Glomerular visceral epithelial cell (primary cell): ENCODE data around the gene BEND5.

ENCODE experiments used
- DNase-seq: peaks from one replicate; pipeline ENCODE4 v3.0.0-alpha.2; 2016; ENCODE audit errors: extremely low spot score

Gene BEND5

DNA sequence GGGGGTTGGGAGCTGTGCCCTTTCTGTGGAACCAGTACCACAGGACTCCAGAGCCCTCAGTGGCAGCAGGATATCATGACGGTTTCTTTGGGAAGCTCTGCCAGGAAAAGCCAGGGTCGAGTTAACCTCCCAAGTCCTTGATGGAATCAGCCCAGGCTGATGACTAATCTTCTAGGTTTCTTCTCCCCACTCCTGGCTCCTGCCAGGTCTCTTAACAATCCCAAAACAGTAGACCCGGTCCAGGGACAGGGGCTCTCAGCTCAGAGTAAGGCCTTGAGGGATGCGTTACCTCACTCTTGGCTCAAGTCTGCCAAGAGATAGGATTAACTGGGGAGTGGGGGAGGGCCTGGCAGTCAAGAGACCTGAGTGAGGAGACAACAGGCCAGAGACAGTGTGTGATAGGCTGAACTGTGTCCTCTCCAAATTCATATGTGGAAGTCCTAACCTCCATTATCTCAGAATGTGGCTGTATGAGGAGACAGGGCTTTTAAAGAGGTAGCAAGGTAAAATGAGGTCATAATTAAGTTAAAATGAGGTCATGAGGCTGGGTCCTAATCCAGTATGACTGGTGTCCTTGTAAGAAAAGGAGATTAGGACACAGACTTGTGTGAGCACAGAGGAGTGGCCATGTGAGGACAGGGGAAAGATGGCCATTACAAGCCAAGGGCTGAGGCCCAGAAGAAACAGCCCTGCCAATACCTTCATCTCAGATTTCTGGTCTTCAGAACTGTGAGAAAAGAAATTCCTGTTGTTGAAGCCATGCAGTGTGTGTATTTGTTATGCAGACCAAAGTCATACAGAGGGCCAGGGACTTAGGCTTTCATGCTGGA lies 95.0 kb downstream of the BEND5 start:
- no peak for DNase-seq

DNA sequence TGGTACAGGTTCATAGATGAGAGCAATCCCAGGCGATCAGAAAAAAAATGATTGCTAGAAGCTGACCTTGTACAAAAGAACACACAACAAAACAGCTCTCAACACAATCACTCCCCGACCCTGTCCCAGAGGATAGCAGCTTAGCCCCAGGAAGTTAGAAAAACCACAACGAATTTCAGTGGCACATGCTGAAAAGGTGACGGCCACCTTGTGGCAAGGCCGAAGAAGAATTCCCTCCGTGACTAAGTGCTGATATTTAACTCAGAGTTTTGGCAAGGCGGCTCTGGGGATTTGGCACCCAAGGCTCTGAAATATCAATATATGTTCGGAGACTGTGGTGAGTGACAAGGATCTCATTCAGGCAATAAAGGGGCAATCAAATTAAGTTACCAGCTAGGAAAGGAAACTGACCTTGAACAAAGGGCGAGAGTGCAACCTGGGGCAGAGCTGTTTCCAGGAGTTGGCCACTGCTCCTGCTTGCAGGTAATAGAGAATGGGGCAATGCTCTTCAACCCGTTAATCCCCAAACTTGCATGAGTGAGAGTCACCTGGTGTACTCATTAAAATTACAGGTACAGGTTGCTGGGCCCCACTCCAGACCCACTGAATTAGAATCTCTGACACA lies 96.2 kb downstream of the BEND5 start:
- DNase-seq, result no peak

GRCh38 chr1:48679859-48680258 lies 96.8 kb downstream of the BEND5 start:
- no peak for DNase-seq

GRCh38 chr1:48678710-48679505 lies 97.8 kb downstream of the BEND5 start:
- DNase-seq, result no peak
